GM18499 (cell line): ENCODE measurements around the gene RANBP1.
"Not testable (repeated sequence)": the region's sequence is repeated elsewhere in the genome, so short reads cannot be mapped to it uniquely, and the experiment has no call there.

Experiments used
- ATAC-seq: cut with Tn5 transposase; IDR thresholded peaks from one replicate; pipeline ENCODE4 v1.9.1; 2021; ENCODE audit warnings: moderate number of reproducible peaks; ENCODE audit not compliant: insufficient read depth, unreplicated experiment

The RANBP1 gene

GRCh38 chr22:20115691-20116375, at the start of gene RANBP1:
TSS of gene RANBP1 (plus strand) at chr22:20116104. CDS start at chr22:20116185, 81 bp downstream.
- no peak for ATAC-seq

- ATAC-seq = no peak
Measured at GRCh38 chr22:20066617-20067383, 49.1 kb upstream of the RANBP1 start.

GRCh38 chr22:20067384-20067682, 48.6 kb upstream of the RANBP1 start:
- not testable (repeated sequence) for ATAC-seq

- no peak for ATAC-seq
Measured at GRCh38 chr22:20068640-20069039, 47.3 kb upstream of the RANBP1 start.

- no peak for ATAC-seq
Measured at GRCh38 chr22:20069331-20070042, 46.4 kb upstream of the RANBP1 start.

- ATAC-seq = no peak
Measured at GRCh38 chr22:20071524-20071972, 44.4 kb upstream of the RANBP1 start.

GRCh38 chr22:20076627-20077172, 39.2 kb upstream of the RANBP1 start:
- ATAC-seq = no peak

GRCh38 chr22:20079745-20080444, 36.0 kb upstream of the RANBP1 start, which contains the start of gene DGCR8:
TSS of gene DGCR8 (plus strand) at chr22:20080241. CDS start at chr22:20085964, 5,723 bp downstream.
- ATAC-seq = no peak

GRCh38 chr22:20080445-20080775, 35.5 kb upstream of the RANBP1 start:
- no peak for ATAC-seq

- ATAC-seq = no peak
Measured at GRCh38 chr22:20080776-20081654, 34.9 kb upstream of the RANBP1 start.

- no peak for ATAC-seq
Measured at GRCh38 chr22:20083157-20083890, 32.6 kb upstream of the RANBP1 start.

- no peak for ATAC-seq
Measured at GRCh38 chr22:20083891-20084546, 31.9 kb upstream of the RANBP1 start.

GRCh38 chr22:20084547-20085413, 31.1 kb upstream of the RANBP1 start:
- no peak for ATAC-seq

GRCh38 chr22:20085651-20086050, 30.3 kb upstream of the RANBP1 start:
- no peak for ATAC-seq

GRCh38 chr22:20086101-20086599, 29.8 kb upstream of the RANBP1 start:
- ATAC-seq = no peak

GRCh38 chr22:20086763-20087162, 29.1 kb upstream of the RANBP1 start:
- ATAC-seq = no peak
